ENCODE measurements around the gene ADD2.

GRCh38 chr2:70619167-70619566 is 148.8 kb downstream of the ADD2 start:
- TF ChIP-seq, protein P1, sequence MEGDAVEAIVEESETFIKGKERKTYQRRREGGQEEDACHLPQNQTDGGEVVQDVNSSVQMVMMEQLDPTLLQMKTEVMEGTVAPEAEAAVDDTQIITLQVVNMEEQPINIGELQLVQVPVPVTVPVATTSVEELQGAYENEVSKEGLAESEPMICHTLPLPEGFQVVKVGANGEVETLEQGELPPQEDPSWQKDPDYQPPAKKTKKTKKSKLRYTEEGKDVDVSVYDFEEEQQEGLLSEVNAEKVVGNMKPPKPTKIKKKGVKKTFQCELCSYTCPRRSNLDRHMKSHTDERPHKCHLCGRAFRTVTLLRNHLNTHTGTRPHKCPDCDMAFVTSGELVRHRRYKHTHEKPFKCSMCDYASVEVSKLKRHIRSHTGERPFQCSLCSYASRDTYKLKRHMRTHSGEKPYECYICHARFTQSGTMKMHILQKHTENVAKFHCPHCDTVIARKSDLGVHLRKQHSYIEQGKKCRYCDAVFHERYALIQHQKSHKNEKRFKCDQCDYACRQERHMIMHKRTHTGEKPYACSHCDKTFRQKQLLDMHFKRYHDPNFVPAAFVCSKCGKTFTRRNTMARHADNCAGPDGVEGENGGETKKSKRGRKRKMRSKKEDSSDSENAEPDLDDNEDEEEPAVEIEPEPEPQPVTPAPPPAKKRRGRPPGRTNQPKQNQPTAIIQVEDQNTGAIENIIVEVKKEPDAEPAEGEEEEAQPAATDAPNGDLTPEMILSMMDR (IDR thresholded peaks at IDR 0.05) = no peak
- TF ChIP-seq POLR2A (IDR thresholded peaks at IDR 0.05) = no peak

Data from thyroid gland (tissue), 4 donors.